H1 (cell line): ENCODE measurements around the gene PCBD1. TPM values are rescaled to one million over a fixed set of nuclear protein-coding genes. Genes with fewer than 3 reads are reported as not detected.

Experiments
- E2F6 ChIP-seq: IDR thresholded peaks from 2 replicates; pipeline ENCODE4 v1.6.1; 2012; ENCODE audit warnings: inconsistent platforms
- TBP ChIP-seq: IDR thresholded peaks from 2 replicates; pipeline ENCODE4 v1.6.1; 2011; ENCODE audit warnings: low read depth, low read length, improper control_type of control experiment
- polyA plus RNA-seq, 7 experiments: library from polyadenylated mRNA; depleted of rRNA in 3 of 7; stranded (reverse) in 5 of 7; unstranded in 2 of 7; fragments of >200 nt in 5 of 7; fragments of 200-250 nt in 2 of 7; gene quantifications; 1 replicate in 5 of 7; 2 replicates in 1 of 7; 4 replicates in 1 of 7; pipeline versions ENCODE4 v1.2.1 to v1.2.3, GENCODE V29; 2011 to 2013; ENCODE audit warnings: missing spikeins in 2 of 7, mixed read lengths in 2 of 7
- total RNA-seq: library from RNA; stranded (reverse); fragmentation: NEBNext Ultra II Directional; extraction: Animal tissue kit (Norgen Biotek cat#: 25700); gene quantifications from 2 replicates; pipeline ENCODE4 v1.2.1, GENCODE V29; 2021

PCBD1 gene
- total and polyA plus RNA-seq, 2 of the 8 experiments (the other 6 are each of a cell fraction or from before 2014, with no cell fraction given), result 46.5 to 55.0 TPM

- TF ChIP-seq E2F6, result no peak
- TF ChIP-seq TBP, result no peak
- TF ChIP-seq, all 59 proteins: peak for 0
Measured at GRCh38 chr10:70918851-70919530, 30.6 kb upstream of the PCBD1 start (continued).
